ENCODE data around the gene KRTAP15-1. TPM values are rescaled to one million over a fixed set of nuclear protein-coding genes. Genes with fewer than 3 reads are reported as not detected.

The KRTAP15-1 gene
- total and polyA plus RNA-seq, 2 experiments from 2014 or later = not detected

DNA sequence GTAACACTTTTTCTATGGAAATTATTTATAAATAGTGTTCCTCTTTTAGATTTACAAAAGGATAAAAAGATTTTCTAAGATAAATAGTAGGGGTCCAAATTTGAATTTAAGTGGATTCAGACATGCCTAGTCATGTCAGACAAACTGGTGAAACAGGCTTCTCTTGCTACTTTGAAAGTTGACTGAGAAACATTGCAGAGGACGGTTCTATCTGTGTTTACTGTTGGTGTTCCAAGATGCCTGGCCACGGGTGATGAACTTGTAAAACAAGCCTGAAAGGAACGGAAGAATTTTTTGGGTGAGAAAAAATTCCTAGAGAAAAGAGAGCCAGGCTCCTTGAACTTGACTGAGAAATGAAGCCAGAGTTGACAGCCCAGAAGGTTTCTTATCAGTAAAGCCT lies 37.9 kb downstream of the KRTAP15-1 start:
- H2AFZ ChIP-seq = no peak overlapping the region
- no peak overlapping the region for H3K4me2 ChIP-seq (ENCODE audit: unreplicated experiment)
- H3K9me3 ChIP-seq (ENCODE audit: low read depth) = no peaks in the 10 kb centered on the region
- no peaks in the 10 kb centered on the region for H3K27me3 ChIP-seq (replicated peaks; ENCODE audit: insufficient read depth)
- WGBS, 2 experiments (ENCODE audit: low coverage in 1 of 2, low lambda C conversion rate in 2 of 2, missing lambda C conversion rate in 2 of 2) = 7 to 8% methylated on average over 3 of the region's 3 CpGs
- no peaks in the 10 kb centered on the region for H3K9me2 ChIP-seq (ENCODE audit: insufficient read depth)
- H4K20me1 ChIP-seq (ENCODE audit: insufficient read depth) = no peaks in the 10 kb centered on the region
- in situ Hi-C loops (cut with MboI) = no loop called here
- no peaks in the 10 kb centered on the region for H3K79me2 ChIP-seq (ENCODE audit: insufficient read depth)
- no peak for DNase-seq
- TF ChIP-seq EZH2phosphoT487 (IDR thresholded peaks at IDR 0.05; ENCODE audit: insufficient read depth, low read depth) (no peak), EZH2 (IDR thresholded peaks at IDR 0.05; ENCODE audit: insufficient read depth, poor library complexity, severe bottlenecking) (no peak)
- H3K9ac ChIP-seq = no peak overlapping the region
- no peak overlapping the region for H3K4me3 ChIP-seq
- H3K4me1 ChIP-seq (ENCODE audit: insufficient read depth) = no peaks in the 10 kb centered on the region
- H3K27ac ChIP-seq = no peak overlapping the region
- H3K36me3 ChIP-seq (ENCODE audit: low read depth) = no peaks in the 10 kb centered on the region
- H3F3A ChIP-seq (ENCODE audit: insufficient read depth) = no peaks in the 10 kb centered on the region

DNA sequence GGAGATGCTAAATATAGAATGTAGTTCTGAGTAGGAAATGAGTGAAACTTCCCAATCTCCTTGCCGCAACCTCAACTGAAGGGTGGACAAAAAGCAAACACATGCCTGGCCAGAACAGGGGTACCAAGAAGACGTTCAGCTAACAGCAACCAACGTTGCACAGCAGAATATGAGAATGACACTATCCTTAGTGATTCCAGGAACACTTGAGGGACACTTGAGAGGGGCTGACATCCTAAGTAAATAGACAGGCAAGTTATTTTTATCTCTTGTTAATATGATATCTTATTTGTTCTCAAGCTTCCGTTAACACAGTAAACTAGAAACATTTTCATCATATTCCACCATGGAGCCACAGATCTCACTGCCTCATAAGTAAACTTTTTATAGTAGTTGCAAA lies 39.2 kb downstream of the KRTAP15-1 start:
- Histone ChIP-seq H3K79me2 (ENCODE audit: insufficient read depth) (no peaks in the 10 kb centered on the region), H3K9me2 (ENCODE audit: insufficient read depth) (no peaks in the 10 kb centered on the region), H3K4me3 (no peak overlapping the region), H3K4me1 (ENCODE audit: insufficient read depth) (no peaks in the 10 kb centered on the region), H3K27me3 (replicated peaks; ENCODE audit: insufficient read depth) (no peaks in the 10 kb centered on the region), H3K9ac (no peak overlapping the region), H3K9me3 (ENCODE audit: low read depth) (no peaks in the 10 kb centered on the region), H2AFZ (no peak overlapping the region), H3F3A (ENCODE audit: insufficient read depth) (no peaks in the 10 kb centered on the region), H3K36me3 (ENCODE audit: low read depth) (no peaks in the 10 kb centered on the region), H3K4me2 (ENCODE audit: unreplicated experiment) (no peak overlapping the region), H3K27ac (no peak overlapping the region), H4K20me1 (ENCODE audit: insufficient read depth) (no peaks in the 10 kb centered on the region)
- WGBS, 2 experiments (ENCODE audit: low coverage in 1 of 2, low lambda C conversion rate in 2 of 2, missing lambda C conversion rate in 2 of 2) = 14 to 18% methylated on average over 4 of the region's 4 CpGs
- in situ Hi-C loops (cut with MboI) = no loop called here
- no peak for DNase-seq
- TF ChIP-seq EZH2phosphoT487 (IDR thresholded peaks at IDR 0.05; ENCODE audit: insufficient read depth, low read depth) (no peak), EZH2 (IDR thresholded peaks at IDR 0.05; ENCODE audit: insufficient read depth, poor library complexity, severe bottlenecking) (no peak)

DNA sequence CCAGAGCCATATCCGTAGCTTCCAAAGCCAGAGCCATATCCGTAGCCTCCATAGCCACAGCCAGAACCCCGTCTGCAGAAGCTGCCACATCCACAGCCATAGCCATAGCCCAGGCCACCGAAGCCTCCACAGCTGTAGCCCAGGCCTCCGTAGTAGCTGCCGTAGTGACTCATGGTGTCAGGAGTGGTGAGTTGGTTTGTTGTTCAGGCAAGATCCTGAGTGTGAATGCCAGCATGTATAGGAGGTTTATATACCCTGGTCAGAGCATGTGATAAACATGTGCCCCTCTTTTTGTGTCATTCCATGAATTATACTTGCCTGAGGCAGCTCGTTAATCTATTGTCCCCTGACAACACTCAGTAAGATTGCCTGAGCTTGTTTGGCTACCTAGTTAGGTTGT lies 40.1 kb downstream of the KRTAP15-1 start, which contains the start of gene KRTAP19-1:
Gene KRTAP19-1 (minus strand): TSS at position 223 of the 400 bp plus-strand sequence. CDS start 50 bp downstream, at position 173.
- Histone ChIP-seq H4K20me1 (ENCODE audit: insufficient read depth) (no peaks in the 10 kb centered on the region), H3K9ac (no peak within 1 kb of the TSS), H3K79me2 (ENCODE audit: insufficient read depth) (no peaks in the 10 kb centered on the region), H3K27ac (no peak within 1 kb of the TSS), H2AFZ (no peak within 1 kb of the TSS), H3K4me1 (ENCODE audit: insufficient read depth) (no peaks in the 10 kb centered on the region), H3K27me3 (replicated peaks; ENCODE audit: insufficient read depth) (no peaks in the 10 kb centered on the region), H3K4me3 (no peak within 1 kb of the TSS), H3K4me2 (ENCODE audit: unreplicated experiment) (no peak within 1 kb of the TSS), H3K9me3 (ENCODE audit: low read depth) (no peaks in the 10 kb centered on the region), H3K36me3 (ENCODE audit: low read depth) (no peaks in the 10 kb centered on the region), H3K9me2 (ENCODE audit: insufficient read depth) (no peaks in the 10 kb centered on the region), H3F3A (ENCODE audit: insufficient read depth) (no peaks in the 10 kb centered on the region)
- TF ChIP-seq EZH2phosphoT487 (IDR thresholded peaks at IDR 0.05; ENCODE audit: insufficient read depth, low read depth) (no peak), EZH2 (IDR thresholded peaks at IDR 0.05; ENCODE audit: insufficient read depth, poor library complexity, severe bottlenecking) (no peak)
- in situ Hi-C loops (cut with MboI) = no loop called here
- no peak for DNase-seq
- WGBS, 2 experiments (ENCODE audit: low coverage in 1 of 2, low lambda C conversion rate in 2 of 2, missing lambda C conversion rate in 2 of 2) = 25 to 30% methylated on average over 7 of the region's 7 CpGs

DNA sequence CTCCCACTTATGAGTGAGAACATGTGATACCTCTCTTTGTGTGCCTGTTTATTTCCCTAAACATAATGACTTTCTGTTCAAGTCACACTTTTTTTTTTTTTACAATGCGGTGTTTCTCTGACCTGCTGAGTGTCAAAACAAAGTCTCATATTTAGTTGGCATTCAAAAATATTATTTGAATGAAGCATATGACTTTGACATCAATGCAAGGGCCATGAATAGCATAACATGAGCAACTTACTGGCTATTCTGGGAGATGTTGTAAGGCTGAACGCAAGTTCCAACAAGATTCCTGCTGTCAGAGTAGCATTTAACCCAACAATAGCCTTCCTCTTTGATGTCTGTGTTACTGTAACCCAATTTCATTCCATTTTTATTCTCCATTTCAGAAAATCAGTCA lies 42.1 kb downstream of the KRTAP15-1 start:
- DNase-seq = no peak
- WGBS, 2 experiments (ENCODE audit: low coverage in 1 of 2, low lambda C conversion rate in 2 of 2, missing lambda C conversion rate in 2 of 2) = 18 to 22% methylated on average over 2 of the region's 2 CpGs
- Histone ChIP-seq H3K9me3 (ENCODE audit: low read depth) (no peaks in the 10 kb centered on the region), H4K20me1 (ENCODE audit: insufficient read depth) (no peaks in the 10 kb centered on the region), H3K27me3 (replicated peaks; ENCODE audit: insufficient read depth) (no peaks in the 10 kb centered on the region), H3K4me2 (ENCODE audit: unreplicated experiment) (no peak overlapping the region), H3K79me2 (ENCODE audit: insufficient read depth) (no peaks in the 10 kb centered on the region), H2AFZ (no peak overlapping the region), H3K4me3 (no peak overlapping the region), H3K9me2 (ENCODE audit: insufficient read depth) (no peaks in the 10 kb centered on the region), H3K9ac (no peak overlapping the region), H3K36me3 (ENCODE audit: low read depth) (no peaks in the 10 kb centered on the region), H3K27ac (no peak overlapping the region), H3K4me1 (ENCODE audit: insufficient read depth) (no peaks in the 10 kb centered on the region), H3F3A (ENCODE audit: insufficient read depth) (no peaks in the 10 kb centered on the region)
- TF ChIP-seq EZH2 (IDR thresholded peaks at IDR 0.05; ENCODE audit: insufficient read depth, poor library complexity, severe bottlenecking) = no peak
- no peak for TF ChIP-seq EZH2phosphoT487 (IDR thresholded peaks at IDR 0.05; ENCODE audit: insufficient read depth, low read depth)
- in situ Hi-C loops (cut with MboI) = no loop called here

DNA sequence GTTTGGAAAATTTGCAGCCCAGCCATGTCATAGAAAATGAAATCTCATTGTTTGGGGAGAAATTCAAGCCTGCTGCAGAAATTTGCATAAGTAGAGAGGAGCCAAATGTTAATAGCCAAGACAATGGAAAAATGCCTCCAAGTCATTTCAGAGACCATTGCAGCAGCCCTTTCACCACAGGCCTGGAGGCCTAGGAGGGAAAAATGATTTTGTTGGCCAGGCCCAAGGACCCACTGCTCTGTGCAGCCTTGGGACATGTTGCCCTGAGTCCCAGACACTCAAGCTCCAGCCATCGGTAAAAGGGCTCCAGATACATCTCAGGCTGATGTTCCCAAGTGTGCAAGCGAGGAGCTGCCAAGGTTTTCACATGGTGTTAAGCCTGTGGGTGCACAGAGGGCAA lies 46.1 kb downstream of the KRTAP15-1 start:
- H3K9me2 ChIP-seq (ENCODE audit: insufficient read depth) = no peaks in the 10 kb centered on the region
- H3K4me3 ChIP-seq = no peak overlapping the region
- in situ Hi-C loops (cut with MboI) = no loop called here
- TF ChIP-seq EZH2phosphoT487 (IDR thresholded peaks at IDR 0.05; ENCODE audit: insufficient read depth, low read depth) (no peak), EZH2 (IDR thresholded peaks at IDR 0.05; ENCODE audit: insufficient read depth, poor library complexity, severe bottlenecking) (no peak)
- no peak overlapping the region for H3K27ac ChIP-seq
- no peaks in the 10 kb centered on the region for H3K9me3 ChIP-seq (ENCODE audit: low read depth)
- no peak overlapping the region for H2AFZ ChIP-seq
- 8 to 9% methylated on average over 2 of the region's 2 CpGs for WGBS, 2 experiments (ENCODE audit: low coverage in 1 of 2, low lambda C conversion rate in 2 of 2, missing lambda C conversion rate in 2 of 2)
- H3F3A ChIP-seq (ENCODE audit: insufficient read depth) = no peaks in the 10 kb centered on the region
- no peaks in the 10 kb centered on the region for H4K20me1 ChIP-seq (ENCODE audit: insufficient read depth)
- H3K27me3 ChIP-seq (replicated peaks; ENCODE audit: insufficient read depth) = no peaks in the 10 kb centered on the region
- H3K4me1 ChIP-seq (ENCODE audit: insufficient read depth) = no peaks in the 10 kb centered on the region
- no peaks in the 10 kb centered on the region for H3K79me2 ChIP-seq (ENCODE audit: insufficient read depth)
- H3K4me2 ChIP-seq (ENCODE audit: unreplicated experiment) = no peak overlapping the region
- no peaks in the 10 kb centered on the region for H3K36me3 ChIP-seq (ENCODE audit: low read depth)
- no peak for DNase-seq
- H3K9ac ChIP-seq = no peak overlapping the region

Data from GM23248 (cell line).